ENCODE data around the gene MAP7. TPM values are rescaled to one million over a fixed set of nuclear protein-coding genes. Genes with fewer than 3 reads are reported as not detected.
"Not testable (repeated sequence)": the region's sequence is repeated elsewhere in the genome, so short reads cannot be mapped to it uniquely, and the experiment has no call there.

The MAP7 gene
- total RNA-seq, 2 donors from 2014 or later, result 19.7 to 28.7 TPM

DNA sequence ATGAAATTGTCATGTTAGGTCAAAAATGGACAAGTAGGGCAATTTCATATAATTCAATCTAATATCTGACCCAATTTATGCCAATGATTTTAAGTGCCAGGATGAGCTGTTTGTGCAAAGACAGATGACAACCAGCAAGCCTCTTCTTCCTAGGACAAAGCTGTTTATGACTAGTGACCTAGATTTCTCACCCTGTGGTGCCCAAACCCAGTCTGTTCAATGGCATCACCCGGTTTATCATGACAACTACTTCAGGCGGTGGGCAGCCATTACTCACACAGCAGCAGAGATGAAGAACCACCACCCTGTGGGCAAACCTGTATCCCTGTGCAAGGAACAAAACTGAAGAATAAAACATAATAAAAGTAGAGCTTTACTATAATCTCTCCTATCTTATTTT lies 59.0 kb downstream of the MAP7 start:
- 85 to 90% methylated on average over 2 of the region's 2 CpGs for WGBS, 2 donors
- intact Hi-C loops (cut with DNase I), result no loop called here
- no peak for DNase-seq
- H3K27me3 ChIP-seq, result no peaks in the 10 kb centered on the region
- no peak overlapping the region for H3K4me3 ChIP-seq
- H3K27ac ChIP-seq, result no peak overlapping the region
- peaks cover under 1% of the 10 kb centered on the region for H3K4me1 ChIP-seq
- no peaks in the 10 kb centered on the region for H3K9me3 ChIP-seq
- no peak for TF ChIP-seq POLR2A (IDR thresholded peaks at IDR 0.05)
- TF ChIP-seq, protein P1, sequence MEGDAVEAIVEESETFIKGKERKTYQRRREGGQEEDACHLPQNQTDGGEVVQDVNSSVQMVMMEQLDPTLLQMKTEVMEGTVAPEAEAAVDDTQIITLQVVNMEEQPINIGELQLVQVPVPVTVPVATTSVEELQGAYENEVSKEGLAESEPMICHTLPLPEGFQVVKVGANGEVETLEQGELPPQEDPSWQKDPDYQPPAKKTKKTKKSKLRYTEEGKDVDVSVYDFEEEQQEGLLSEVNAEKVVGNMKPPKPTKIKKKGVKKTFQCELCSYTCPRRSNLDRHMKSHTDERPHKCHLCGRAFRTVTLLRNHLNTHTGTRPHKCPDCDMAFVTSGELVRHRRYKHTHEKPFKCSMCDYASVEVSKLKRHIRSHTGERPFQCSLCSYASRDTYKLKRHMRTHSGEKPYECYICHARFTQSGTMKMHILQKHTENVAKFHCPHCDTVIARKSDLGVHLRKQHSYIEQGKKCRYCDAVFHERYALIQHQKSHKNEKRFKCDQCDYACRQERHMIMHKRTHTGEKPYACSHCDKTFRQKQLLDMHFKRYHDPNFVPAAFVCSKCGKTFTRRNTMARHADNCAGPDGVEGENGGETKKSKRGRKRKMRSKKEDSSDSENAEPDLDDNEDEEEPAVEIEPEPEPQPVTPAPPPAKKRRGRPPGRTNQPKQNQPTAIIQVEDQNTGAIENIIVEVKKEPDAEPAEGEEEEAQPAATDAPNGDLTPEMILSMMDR (IDR thresholded peaks at IDR 0.05), result no peak
- H3K36me3 ChIP-seq (replicated peaks in 1 of 2; ENCODE audit: insufficient read depth in 1 of 2, low read depth in 2 of 2), result no peaks in the 10 kb centered on the region
- no peak for ATAC-seq

GRCh38 chr6:136489689-136490033 lies 60.6 kb downstream of the MAP7 start:
- ATAC-seq; intact Hi-C loops (cut with DNase I); H3K4me1 ChIP-seq; H3K4me3 ChIP-seq; H3K27ac ChIP-seq; DNase-seq; H3K36me3 ChIP-seq (replicated peaks in 1 of 2; ENCODE audit: insufficient read depth in 1 of 2, low read depth in 2 of 2); H3K9me3 ChIP-seq; H3K27me3 ChIP-seq: not testable (repeated sequence)
- WGBS, 2 donors, result 92 to 94% methylated on average over 3 of the region's 3 CpGs

GRCh38 chr6:136487759-136488425 lies 62.3 kb downstream of the MAP7 start:
- intact Hi-C loops (cut with DNase I), result no loop called here
- no peak overlapping the region for H3K4me3 ChIP-seq
- H3K27ac ChIP-seq, result no peak overlapping the region
- H3K36me3 ChIP-seq (replicated peaks in 1 of 2; ENCODE audit: insufficient read depth in 1 of 2, low read depth in 2 of 2), result no peaks in the 10 kb centered on the region
- peaks cover 5% of the 10 kb centered on the region for H3K4me1 ChIP-seq
- no peak for TF ChIP-seq POLR2A (IDR thresholded peaks at IDR 0.05)
- TF ChIP-seq, protein P1 (IDR thresholded peaks at IDR 0.05), result no peak
- H3K27me3 ChIP-seq, result no peaks in the 10 kb centered on the region
- DNase-seq, result no peak
- no peaks in the 10 kb centered on the region for H3K9me3 ChIP-seq
- 87 to 94% methylated on average over 7 of the region's 7 CpGs for WGBS, 2 donors
- ATAC-seq, result no peak

- WGBS, 2 donors, result 79 to 89% methylated on average over 1 of the region's 1 CpG
- H3K36me3 ChIP-seq (replicated peaks in 1 of 2; ENCODE audit: insufficient read depth in 1 of 2, low read depth in 2 of 2), result no peaks in the 10 kb centered on the region
- DNase-seq, result no peak
- H3K4me1 ChIP-seq, result peaks cover 5% of the 10 kb centered on the region
- ATAC-seq, result no peak
- no peaks in the 10 kb centered on the region for H3K27me3 ChIP-seq
- H3K9me3 ChIP-seq, result no peaks in the 10 kb centered on the region
- TF ChIP-seq, protein P1 (IDR thresholded peaks at IDR 0.05), result no peak
- no peak for TF ChIP-seq POLR2A (IDR thresholded peaks at IDR 0.05)
- no peak overlapping the region for H3K27ac ChIP-seq
- intact Hi-C loops (cut with DNase I), result no loop called here
- H3K4me3 ChIP-seq, result no peak overlapping the region
Observed at GRCh38 chr6:136486357-136486756, 63.9 kb downstream of the MAP7 start.

DNA sequence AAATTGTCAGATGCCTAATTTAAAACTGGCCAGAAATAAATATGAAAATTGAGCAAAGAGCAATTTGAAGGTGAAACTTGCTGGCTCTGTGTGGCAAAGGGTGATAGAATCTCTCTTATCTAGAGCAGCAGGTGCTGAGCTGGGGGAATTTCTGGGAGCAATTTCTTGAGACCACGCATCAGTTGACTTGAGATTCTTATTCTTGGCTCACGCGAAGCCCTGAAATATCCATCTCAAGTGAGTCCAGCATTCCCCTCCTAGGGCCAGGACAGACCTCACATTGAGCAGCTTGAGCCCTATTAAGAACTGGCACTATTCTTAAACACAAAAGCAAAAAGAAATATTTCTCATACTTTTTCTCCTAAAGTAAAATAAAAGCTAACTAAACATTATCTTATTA lies 66.3 kb downstream of the MAP7 start:
- whole genome bisulfite sequencing, 2 donors, result 41 to 52% methylated on average over 3 of the region's 3 CpGs
- H3K4me1 ChIP-seq, result peaks cover 5% of the 10 kb centered on the region
- TF ChIP-seq POLR2A (IDR thresholded peaks at IDR 0.05), result no peak
- TF ChIP-seq, protein P1 (IDR thresholded peaks at IDR 0.05), result no peak
- DNase-seq (no peak), ATAC-seq (no peak)
- no peaks in the 10 kb centered on the region for H3K36me3 ChIP-seq (replicated peaks in 1 of 2; ENCODE audit: insufficient read depth in 1 of 2, low read depth in 2 of 2)
- no peaks in the 10 kb centered on the region for H3K9me3 ChIP-seq
- H3K27ac ChIP-seq, result no peak overlapping the region
- no peaks in the 10 kb centered on the region for H3K27me3 ChIP-seq
- intact Hi-C loops (cut with DNase I), result no loop called here
- H3K4me3 ChIP-seq, result no peak overlapping the region

GRCh38 chr6:136483005-136483404 lies 67.2 kb downstream of the MAP7 start:
- H3K4me3 ChIP-seq; DNase-seq; H3K4me1 ChIP-seq; ATAC-seq; H3K9me3 ChIP-seq; H3K27me3 ChIP-seq; H3K27ac ChIP-seq; H3K36me3 ChIP-seq (replicated peaks in 1 of 2; ENCODE audit: insufficient read depth in 1 of 2, low read depth in 2 of 2); intact Hi-C loops (cut with DNase I): not testable (repeated sequence)
- WGBS, 2 donors, result 98% methylated on average over 2 of the region's 2 CpGs
